ENCODE data around the gene SRRM1.

DNA sequence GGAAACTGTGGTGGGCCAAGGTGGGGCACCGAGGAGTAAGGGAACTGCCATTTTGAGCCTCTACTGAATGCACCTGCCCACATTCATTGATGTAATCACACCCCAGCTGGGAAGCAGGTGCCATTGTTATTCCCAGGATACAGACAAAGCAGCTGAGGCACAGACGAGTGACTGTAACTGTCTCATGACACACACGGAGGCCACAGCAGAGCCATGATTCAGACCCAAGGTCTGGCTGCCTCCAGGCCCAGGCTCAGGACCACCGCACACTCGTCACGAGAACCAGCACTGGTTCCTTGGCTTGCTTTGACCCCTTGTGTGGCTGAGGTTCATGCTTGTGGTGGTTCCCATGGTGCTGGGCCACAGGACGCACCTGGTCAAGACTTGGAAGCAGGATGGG, 56.5 kb downstream of the SRRM1 start:
- TF ChIP-seq POLR2A (conservative IDR thresholded peaks at IDR 0.05) (no peak), SP1 (CRISPR knock-in tag; IDR thresholded peaks at IDR 0.05) (no peak), KAT8 (IDR thresholded peaks at IDR 0.05; ENCODE audit: low read depth) (no peak), NCOR1 (IDR thresholded peaks at IDR 0.05) (no peak), BHLHE40 (IDR thresholded peaks at IDR 0.05; ENCODE audit: low read length) (no peak), JUN (IDR thresholded peaks at IDR 0.05; ENCODE audit: borderline replicate concordance, low read depth, low read length) (no peak), JUN (CRISPR knock-in tag; IDR thresholded peaks at IDR 0.05; ENCODE audit: borderline replicate concordance) (no peak), GTF2F1 (IDR thresholded peaks at IDR 0.05; ENCODE audit: low read depth, low read length) (no peak)
- TF ChIP-seq, protein P1, sequence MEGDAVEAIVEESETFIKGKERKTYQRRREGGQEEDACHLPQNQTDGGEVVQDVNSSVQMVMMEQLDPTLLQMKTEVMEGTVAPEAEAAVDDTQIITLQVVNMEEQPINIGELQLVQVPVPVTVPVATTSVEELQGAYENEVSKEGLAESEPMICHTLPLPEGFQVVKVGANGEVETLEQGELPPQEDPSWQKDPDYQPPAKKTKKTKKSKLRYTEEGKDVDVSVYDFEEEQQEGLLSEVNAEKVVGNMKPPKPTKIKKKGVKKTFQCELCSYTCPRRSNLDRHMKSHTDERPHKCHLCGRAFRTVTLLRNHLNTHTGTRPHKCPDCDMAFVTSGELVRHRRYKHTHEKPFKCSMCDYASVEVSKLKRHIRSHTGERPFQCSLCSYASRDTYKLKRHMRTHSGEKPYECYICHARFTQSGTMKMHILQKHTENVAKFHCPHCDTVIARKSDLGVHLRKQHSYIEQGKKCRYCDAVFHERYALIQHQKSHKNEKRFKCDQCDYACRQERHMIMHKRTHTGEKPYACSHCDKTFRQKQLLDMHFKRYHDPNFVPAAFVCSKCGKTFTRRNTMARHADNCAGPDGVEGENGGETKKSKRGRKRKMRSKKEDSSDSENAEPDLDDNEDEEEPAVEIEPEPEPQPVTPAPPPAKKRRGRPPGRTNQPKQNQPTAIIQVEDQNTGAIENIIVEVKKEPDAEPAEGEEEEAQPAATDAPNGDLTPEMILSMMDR (IDR thresholded peaks at IDR 0.05 in 2 of 3, conservative IDR thresholded peaks at IDR 0.05 in 1 of 3; ENCODE audit: insufficient read depth in 2 of 3, low read depth in 1 of 3, low read length in 3 of 3) = no peak
